Liver (tissue), 10 donors: ENCODE measurements around the gene BTNL8. TPM values are rescaled to one million over a fixed set of nuclear protein-coding genes. Genes with fewer than 3 reads are reported as not detected.

Experiments
- DNase-seq: peaks from one replicate; pipeline ENCODE4 v3.0.0-alpha.2; 2017; ENCODE audit warnings: low spot score
- H3K27ac ChIP-seq, 2 donors: one replicate each; pipeline ENCODE4 v1.7.0; 2013; ENCODE audit warnings: inconsistent platforms in 2 of 2, low read length in 2 of 2, control low read depth in 1 of 2, low read depth in 1 of 2, mild to moderate bottlenecking in 1 of 2
- H3K27me3 ChIP-seq, 4 donors: one replicate each; pipeline versions ENCODE4 v1.6.1 to v1.7.0; 2013; ENCODE audit warnings: low read length in 3 of 4, inconsistent platforms in 1 of 4, mild to moderate bottlenecking in 1 of 4, moderate library complexity in 1 of 4; ENCODE audit not compliant: control insufficient read depth in 4 of 4, insufficient read depth in 4 of 4
- H3K36me3 ChIP-seq, 4 donors: one replicate each; pipeline versions ENCODE4 v1.6.1 to v1.7.0; 2013; ENCODE audit warnings: low read length in 3 of 4, mild to moderate bottlenecking in 3 of 4, low read depth in 1 of 4, moderate library complexity in 1 of 4; ENCODE audit not compliant: control insufficient read depth in 4 of 4, insufficient read depth in 3 of 4
- H3K4me1 ChIP-seq, 4 donors: one replicate each; pipeline versions ENCODE4 v1.6.1 to v1.7.0; 2013; ENCODE audit warnings: low read length in 3 of 4, mild to moderate bottlenecking in 3 of 4, moderate library complexity in 1 of 4; ENCODE audit not compliant: control insufficient read depth in 4 of 4, insufficient read depth in 4 of 4
- H3K4me3 ChIP-seq, 3 donors: one replicate each; pipeline versions ENCODE4 v1.6.1 to v1.7.0; 2013; ENCODE audit warnings: low read length in 3 of 3, control low read depth in 1 of 3, low read depth in 1 of 3, mild to moderate bottlenecking in 1 of 3
- H3K9ac ChIP-seq, 2 donors: one replicate each; pipeline ENCODE4 v1.7.0; 2013; ENCODE audit warnings: low read length in 2 of 2, mild to moderate bottlenecking in 2 of 2, moderate library complexity in 2 of 2, control low read depth in 1 of 2, low read depth in 1 of 2
- H3K9me3 ChIP-seq, 4 donors: one replicate each; pipeline versions ENCODE4 v1.6.1 to v1.7.0; 2013; ENCODE audit warnings: low read length in 3 of 4; ENCODE audit not compliant: control insufficient read depth in 4 of 4
- ATF3 ChIP-seq: IDR thresholded peaks from 2 replicates; pipeline ENCODE4 v1.6.1; 2016; ENCODE audit warnings: antibody characterized with exemption
- EGR1 ChIP-seq, 2 donors: IDR thresholded peaks; 2 replicates each; pipeline ENCODE4 v1.6.1; 2016 to 2018; ENCODE audit warnings: antibody characterized with exemption in 2 of 2, low read depth in 2 of 2
- FOXA1 ChIP-seq: IDR thresholded peaks from 2 replicates; pipeline ENCODE4 v1.6.1; 2016; ENCODE audit warnings: antibody characterized with exemption
- GABPA ChIP-seq, 2 donors: IDR thresholded peaks in 1 of 2; conservative IDR thresholded peaks in 1 of 2; 2 replicates each; pipeline ENCODE4 v1.6.1; 2016; ENCODE audit warnings: antibody characterized with exemption in 2 of 2, mild to moderate bottlenecking in 1 of 2, moderate library complexity in 1 of 2
- HNF4A ChIP-seq, 2 donors: conservative IDR thresholded peaks; 2 replicates each; pipeline ENCODE4 v1.6.1; 2016; ENCODE audit warnings: antibody characterized with exemption in 2 of 2, mild to moderate bottlenecking in 2 of 2
- JUND ChIP-seq, 2 donors: IDR thresholded peaks; 2 replicates each; pipeline ENCODE4 v1.6.1; 2016; ENCODE audit warnings: antibody characterized with exemption in 2 of 2
- MAX ChIP-seq: IDR thresholded peaks from 2 replicates; pipeline ENCODE4 v1.6.1; 2016; ENCODE audit warnings: antibody characterized with exemption
- NR2F2 ChIP-seq: IDR thresholded peaks from 2 replicates; pipeline ENCODE4 v1.6.1; 2016; ENCODE audit warnings: antibody characterized with exemption
- RAD21 ChIP-seq, 2 donors: IDR thresholded peaks; 2 replicates each; pipeline ENCODE4 v1.6.1; 2016; ENCODE audit warnings: antibody characterized with exemption in 2 of 2, mild to moderate bottlenecking in 2 of 2
- RXRA ChIP-seq, 2 donors: IDR thresholded peaks; 2 replicates each; pipeline ENCODE4 v1.6.1; 2017 to 2018; ENCODE audit warnings: antibody characterized with exemption in 2 of 2, mild to moderate bottlenecking in 1 of 2
- YY1 ChIP-seq: IDR thresholded peaks from 2 replicates; pipeline ENCODE4 v1.6.1; 2016; ENCODE audit warnings: antibody characterized with exemption, mild to moderate bottlenecking
- WGBS: extraction: QIAGEN DNeasy Blood & Tissue Kit; methylation state at CpG from one replicate; pipeline ENCODE4 v1.1.7; 2013; 5-methylcytosine and 5-hydroxymethylcytosine counted together
- polyA plus RNA-seq, 2 donors: library from polyadenylated mRNA; stranded (reverse) in 1 of 2; unstranded in 1 of 2; fragments of 200-250 nt in 1 of 2; fragments of >200 nt in 1 of 2; fragmentation: Nextera tagmentation in 1 of 2; extraction: Ambion mirVana in 1 of 2; gene quantifications; one replicate each; pipeline versions ENCODE4 v1.2.1 to v1.2.3, GENCODE V29; 2013 to 2015
- small RNA-seq: library from RNA; depleted of rRNA; stranded (forward); fragments of <200 nt; gene quantifications from one replicate; pipeline ENCODE3, GENCODE V24; 2014
- total RNA-seq, 2 donors: library from RNA; depleted of rRNA; stranded (reverse); fragments of >200 nt; gene quantifications; one replicate each; pipeline ENCODE4 v1.2.3, GENCODE V29; 2014
- donor health status: healthy.
- donor health status: healthy.
- donor health status: healthy.
- donor health status: healthy.
- donor health status: healthy.

BTNL8 gene
- total and polyA plus RNA-seq, 4 donors = 0.14 to 0.67 (median 0.56) TPM

GRCh38 chr5:180990086-180990881 lies 91.3 kb downstream of the BTNL8 start:
- Histone ChIP-seq H3K9me3 (peaks cover 0 to 5% (median 0%) of the 10 kb centered on the region in 4 donors), H3K27ac (no peak overlapping the region), H3K4me1 (no peaks in the 10 kb centered on the region), H3K4me3 (no peak overlapping the region), H3K36me3 (no peaks in the 10 kb centered on the region), H3K27me3 (peaks cover 0 to 9% (median 0%) of the 10 kb centered on the region in 4 donors), H3K9ac (no peak overlapping the region)
- WGBS = 67% methylated on average over 16 of the region's 16 CpGs
- no peak for DNase-seq
- TF ChIP-seq YY1 (no peak), HNF4A (conservative IDR thresholded peaks at IDR 0.05) (no peak), EGR1 (IDR thresholded peaks at IDR 0.05; ENCODE audit: low read depth in 2 of 2) (no peak), RAD21 (IDR thresholded peaks at IDR 0.05) (no peak), GABPA (IDR thresholded peaks at IDR 0.05 in 1 of 2, conservative IDR thresholded peaks at IDR 0.05 in 1 of 2) (no peak), NR2F2 (no peak), MAX (no peak), RXRA (IDR thresholded peaks at IDR 0.05) (no peak), JUND (IDR thresholded peaks at IDR 0.05) (no peak), FOXA1 (no peak)

GRCh38 chr5:180990882-180991242 lies 91.9 kb downstream of the BTNL8 start:
- WGBS = 70% methylated on average over 5 of the region's 5 CpGs
- no peak overlapping the region for H3K4me3 ChIP-seq
- no peaks in the 10 kb centered on the region for H3K36me3 ChIP-seq
- TF ChIP-seq NR2F2 (no peak), RAD21 (IDR thresholded peaks at IDR 0.05) (no peak), ATF3 (no peak), FOXA1 (no peak)
- peaks cover 0 to 9% (median 0%) of the 10 kb centered on the region in 4 donors for H3K27me3 ChIP-seq
- H3K9ac ChIP-seq = no peak overlapping the region
- H3K27ac ChIP-seq = no peak overlapping the region
- peaks cover 0 to 5% (median 0%) of the 10 kb centered on the region in 4 donors for H3K9me3 ChIP-seq
- no peak for DNase-seq
- H3K4me1 ChIP-seq = no peaks in the 10 kb centered on the region

Small RNA genes lying within 50 kb of the gene (small RNA-seq; reads per million reads assigned to genes)
- gene RF00019 (not detected), gene RPS29P12 (not detected)

Other genes starting within 250 kb of the BTNL8 start
- gene FLT4, start 249.6 kb upstream of the BTNL8 start, total RNA-seq = 10 to 100 TPM in 1 of 2 donors, 1 to 10 TPM in 1; 8.7 to 19.9 TPM
- 1 to 10 TPM; 2.0 to 6.5 TPM for gene FLT4, start 249.6 kb upstream of the BTNL8 start, polyA plus RNA-seq
- gene OR2Y1, start 159.1 kb upstream of the BTNL8 start, total RNA-seq = not detected
- not detected for gene OR2Y1, start 159.1 kb upstream of the BTNL8 start, polyA plus RNA-seq
- gene MGAT1, start 96.4 kb upstream of the BTNL8 start, total RNA-seq = 100 to 1,000 TPM in 1 of 2 donors, 10 to 100 TPM in 1; 73.6 to 122 TPM
- gene MGAT1, start 96.4 kb upstream of the BTNL8 start, polyA plus RNA-seq = 100 to 1,000 TPM in 1 of 2 donors, 10 to 100 TPM in 1; 73.0 to 125 TPM
- gene ZFP62, start 37.9 kb upstream of the BTNL8 start, total RNA-seq = 1 to 10 TPM; 7.9 to 8.8 TPM
- 1 to 10 TPM; 3.4 to 3.5 TPM for gene ZFP62, start 37.9 kb upstream of the BTNL8 start, polyA plus RNA-seq
- gene BTNL3, start 89.7 kb downstream of the BTNL8 start, total RNA-seq = under 1 TPM in 1 of 2 donors, not detected in 1; 0.19 TPM
- gene BTNL3, start 89.7 kb downstream of the BTNL8 start, polyA plus RNA-seq = under 1 TPM in 1 of 2 donors, not detected in 1; 0.08 TPM
- gene BTNL9, start 141.1 kb downstream of the BTNL8 start, total RNA-seq = 10 to 100 TPM in 1 of 2 donors, 1 to 10 TPM in 1; 1.4 to 12.0 TPM
- 1 to 10 TPM; 4.6 to 4.8 TPM for gene BTNL9, start 141.1 kb downstream of the BTNL8 start, polyA plus RNA-seq
- gene OR2V1, start 232.0 kb downstream of the BTNL8 start, total RNA-seq = not detected
- not detected for gene OR2V1, start 232.0 kb downstream of the BTNL8 start, polyA plus RNA-seq
- not detected for gene OR2V2, start 248.4 kb downstream of the BTNL8 start, total RNA-seq
- not detected for gene OR2V2, start 248.4 kb downstream of the BTNL8 start, polyA plus RNA-seq